Hepatocyte (in vitro differentiated cells): ENCODE measurements around the gene SLC22A7. TPM values are rescaled to one million over a fixed set of nuclear protein-coding genes. Genes with fewer than 3 reads are reported as not detected.
"Not testable (repeated sequence)": the region's sequence is repeated elsewhere in the genome, so short reads cannot be mapped to it uniquely, and the experiment has no call there.

Experiments
- DNase-seq: peaks from one replicate; pipeline ENCODE4 v3.0.0-alpha.2; 2016; ENCODE audit warnings: low spot score
- H2AFZ ChIP-seq: fragments of 200-600 bp; sonication (generic); 2 replicates; pipeline ENCODE4 v1.6.0; 2016; ENCODE audit warnings: antibody characterized with exemption, mild to moderate bottlenecking
- H3K27ac ChIP-seq: fragments of 200-600 bp; sonication (generic); 2 replicates; pipeline ENCODE4 v1.5.1; 2016; ENCODE audit warnings: mild to moderate bottlenecking
- H3K27me3 ChIP-seq: fragments of 200-600 bp; sonication (generic); 2 replicates; pipeline ENCODE4 v1.6.1; 2016
- H3K36me3 ChIP-seq: fragments of 200-600 bp; sonication (generic); replicated peaks from 2 replicates; pipeline ENCODE4 v1.5.1; 2016; ENCODE audit warnings: low read depth; ENCODE audit not compliant: insufficient read depth
- H3K4me1 ChIP-seq: fragments of 200-600 bp; sonication (generic); 2 replicates; pipeline ENCODE4 v1.5.1; 2016; ENCODE audit warnings: mild to moderate bottlenecking, moderate library complexity; ENCODE audit not compliant: insufficient read depth
- H3K4me2 ChIP-seq: fragments of 200-600 bp; sonication (generic); 2 replicates; pipeline ENCODE4 v1.6.0; 2016
- H3K4me3 ChIP-seq: fragments of 200-600 bp; sonication (generic); 2 replicates; pipeline ENCODE4 v1.5.1; 2016; ENCODE audit warnings: mild to moderate bottlenecking
- H3K79me2 ChIP-seq: fragments of 200-600 bp; sonication (generic); 2 replicates; pipeline ENCODE4 v1.6.0; 2017; ENCODE audit warnings: mild to moderate bottlenecking
- H3K9me2 ChIP-seq: fragments of 200-600 bp; sonication (generic); replicated peaks from 2 replicates; pipeline ENCODE4 v1.6.0; 2017; ENCODE audit warnings: mild to moderate bottlenecking; ENCODE audit not compliant: insufficient read depth
- H3K9me3 ChIP-seq: fragments of 200-600 bp; sonication (generic); 2 replicates; pipeline ENCODE4 v1.5.1; 2016; ENCODE audit warnings: low read depth, mild to moderate bottlenecking
- H4K20me1 ChIP-seq: fragments of 200-600 bp; sonication (generic); 2 replicates; pipeline ENCODE4 v1.6.0; 2016; ENCODE audit warnings: mild to moderate bottlenecking; ENCODE audit not compliant: insufficient read depth, poor library complexity, severe bottlenecking
- EZH2 ChIP-seq: fragments of 200-600 bp; sonication (generic); IDR thresholded peaks from 2 replicates; pipeline ENCODE4 v1.6.1; 2016; ENCODE audit warnings: antibody characterized with exemption, mild to moderate bottlenecking, borderline replicate concordance
- EZH2phosphoT487 ChIP-seq: fragments of 200-600 bp; sonication (generic); IDR thresholded peaks from one replicate; pipeline ENCODE4 v1.6.1; 2018; ENCODE audit warnings: antibody characterized with exemption, mild to moderate bottlenecking, low read depth, moderate library complexity; ENCODE audit not compliant: unreplicated experiment, severe bottlenecking
- WGBS: methylation state at CpG from one replicate; pipeline ENCODE4 v1.1.6; 2016; ENCODE audit warnings: low lambda C conversion rate; ENCODE audit errors: missing lambda C conversion rate; 5-methylcytosine and 5-hydroxymethylcytosine counted together
- polyA plus RNA-seq: library from polyadenylated mRNA; unstranded; fragments of >200 nt; fragmentation: Nextera tagmentation; extraction: Ambion mirVana; gene quantifications from 2 replicates; pipeline ENCODE4 v1.2.1, GENCODE V29; 2016
- small RNA-seq: library from RNA; depleted of rRNA; stranded (forward); fragments of <200 nt; gene quantifications from one replicate; pipeline ENCODE3, GENCODE V24; 2014
- total RNA-seq: library from RNA; depleted of rRNA; stranded (reverse); fragments of >200 nt; gene quantifications from 2 replicates; pipeline ENCODE4 v1.2.3, GENCODE V29; 2014
- TF ChIP-seq, protein P1 (sequence below): fragments of 200-600 bp; sonication (generic); IDR thresholded peaks from 2 replicates; pipeline ENCODE4 v1.5.1; 2016; ENCODE audit warnings: antibody characterized with exemption, mild to moderate bottlenecking; ENCODE audit not compliant: poor library complexity

SLC22A7 gene
- total and polyA plus RNA-seq, 2 experiments from 2014 or later = 31.5 to 40.1 TPM

DNA sequence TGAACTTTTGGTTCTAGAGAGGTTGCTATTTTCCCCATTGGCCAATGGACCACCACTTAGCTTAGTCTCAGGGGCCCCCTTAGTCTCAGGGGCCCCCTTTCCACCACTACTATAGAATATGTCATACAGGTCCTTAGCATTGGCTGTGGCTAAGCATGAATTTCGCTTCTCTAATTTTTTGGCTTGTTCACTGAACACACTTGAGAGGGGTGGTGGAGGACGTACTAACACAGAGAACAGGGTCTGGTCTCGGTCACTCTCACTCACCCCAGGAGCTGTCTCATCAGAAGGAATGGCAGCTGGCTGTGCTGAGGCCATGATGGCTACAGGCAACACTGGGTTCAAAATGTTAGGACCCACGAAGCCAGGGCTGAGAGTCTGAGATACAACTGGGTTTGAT, 41.1 kb downstream of the SLC22A7 start:
- Histone ChIP-seq H3K4me1 (peaks cover 6% of the 10 kb centered on the region), H3K27me3 (no peaks in the 10 kb centered on the region), H3K9me2 (no peaks in the 10 kb centered on the region), H3K4me2 (no peak overlapping the region), H3K36me3 (no peaks in the 10 kb centered on the region), H2AFZ (no peak overlapping the region), H3K4me3 (no peak overlapping the region), H3K9me3 (no peaks in the 10 kb centered on the region), H3K27ac (no peak overlapping the region), H4K20me1 (no peaks in the 10 kb centered on the region), H3K79me2 (no peaks in the 10 kb centered on the region)
- no peak for DNase-seq
- WGBS = 95% methylated on average over 4 of the region's 4 CpGs
- TF ChIP-seq EZH2phosphoT487 (no peak), EZH2 (no peak)

DNA sequence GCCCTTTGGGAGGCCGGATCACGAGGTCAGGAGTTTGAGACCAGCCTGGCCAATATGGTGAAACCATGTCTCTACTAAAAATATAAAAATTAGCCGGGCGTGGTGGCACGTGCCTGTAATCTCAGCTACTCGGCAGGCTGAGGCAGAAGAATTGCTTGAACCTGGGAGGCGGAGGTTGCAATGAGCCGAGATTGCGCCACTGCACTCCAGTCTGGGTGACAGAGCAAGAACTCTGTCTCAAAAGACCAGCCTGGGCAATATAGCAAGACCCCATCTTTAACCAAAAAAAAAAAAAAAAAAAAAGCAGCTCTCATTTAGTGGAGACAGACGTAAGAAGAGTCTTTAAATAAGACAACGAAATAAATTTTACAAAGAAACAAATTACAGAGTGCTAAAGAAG, 48.2 kb downstream of the SLC22A7 start:
- not testable (repeated sequence) for H4K20me1 ChIP-seq, H3K36me3 ChIP-seq, H3K27ac ChIP-seq, H3K4me3 ChIP-seq, H3K79me2 ChIP-seq, H3K27me3 ChIP-seq, H2AFZ ChIP-seq, H3K9me3 ChIP-seq, H3K9me2 ChIP-seq, H3K4me1 ChIP-seq, DNase-seq, H3K4me2 ChIP-seq
- 99% methylated on average over 11 of the region's 11 CpGs for WGBS

DNA sequence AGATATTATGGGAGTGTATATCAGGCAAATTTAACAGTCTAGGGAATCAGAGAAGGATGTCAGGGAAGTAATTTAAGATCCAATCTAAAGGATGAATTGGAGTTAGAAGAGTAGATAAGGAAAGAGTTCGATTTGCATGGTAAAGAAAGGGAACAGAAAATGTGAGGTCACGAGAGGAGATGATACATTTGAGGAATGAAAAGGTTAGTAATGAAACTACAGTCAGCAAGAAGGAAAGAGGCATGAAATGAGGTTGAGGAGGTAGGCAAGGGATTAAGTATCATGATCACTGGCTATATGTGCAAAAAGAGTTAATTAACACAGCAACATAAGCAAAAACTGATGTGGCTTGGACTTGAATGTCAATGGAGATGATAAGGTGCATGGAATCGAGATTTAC, 49.0 kb downstream of the SLC22A7 start:
- no peak overlapping the region for H3K4me3 ChIP-seq
- no peak overlapping the region for H3K4me2 ChIP-seq
- no peaks in the 10 kb centered on the region for H3K4me1 ChIP-seq
- H3K9me3 ChIP-seq = no peaks in the 10 kb centered on the region
- no peaks in the 10 kb centered on the region for H3K27me3 ChIP-seq
- H3K79me2 ChIP-seq = no peaks in the 10 kb centered on the region
- no peaks in the 10 kb centered on the region for H4K20me1 ChIP-seq
- H2AFZ ChIP-seq = no peak overlapping the region
- H3K36me3 ChIP-seq = no peaks in the 10 kb centered on the region
- 89% methylated on average over 3 of the region's 3 CpGs for WGBS
- H3K9me2 ChIP-seq = no peaks in the 10 kb centered on the region
- DNase-seq = no peak
- no peak overlapping the region for H3K27ac ChIP-seq
- TF ChIP-seq, protein P1, sequence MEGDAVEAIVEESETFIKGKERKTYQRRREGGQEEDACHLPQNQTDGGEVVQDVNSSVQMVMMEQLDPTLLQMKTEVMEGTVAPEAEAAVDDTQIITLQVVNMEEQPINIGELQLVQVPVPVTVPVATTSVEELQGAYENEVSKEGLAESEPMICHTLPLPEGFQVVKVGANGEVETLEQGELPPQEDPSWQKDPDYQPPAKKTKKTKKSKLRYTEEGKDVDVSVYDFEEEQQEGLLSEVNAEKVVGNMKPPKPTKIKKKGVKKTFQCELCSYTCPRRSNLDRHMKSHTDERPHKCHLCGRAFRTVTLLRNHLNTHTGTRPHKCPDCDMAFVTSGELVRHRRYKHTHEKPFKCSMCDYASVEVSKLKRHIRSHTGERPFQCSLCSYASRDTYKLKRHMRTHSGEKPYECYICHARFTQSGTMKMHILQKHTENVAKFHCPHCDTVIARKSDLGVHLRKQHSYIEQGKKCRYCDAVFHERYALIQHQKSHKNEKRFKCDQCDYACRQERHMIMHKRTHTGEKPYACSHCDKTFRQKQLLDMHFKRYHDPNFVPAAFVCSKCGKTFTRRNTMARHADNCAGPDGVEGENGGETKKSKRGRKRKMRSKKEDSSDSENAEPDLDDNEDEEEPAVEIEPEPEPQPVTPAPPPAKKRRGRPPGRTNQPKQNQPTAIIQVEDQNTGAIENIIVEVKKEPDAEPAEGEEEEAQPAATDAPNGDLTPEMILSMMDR = no peak
- no peak for TF ChIP-seq EZH2
- no peak for TF ChIP-seq EZH2phosphoT487

DNA sequence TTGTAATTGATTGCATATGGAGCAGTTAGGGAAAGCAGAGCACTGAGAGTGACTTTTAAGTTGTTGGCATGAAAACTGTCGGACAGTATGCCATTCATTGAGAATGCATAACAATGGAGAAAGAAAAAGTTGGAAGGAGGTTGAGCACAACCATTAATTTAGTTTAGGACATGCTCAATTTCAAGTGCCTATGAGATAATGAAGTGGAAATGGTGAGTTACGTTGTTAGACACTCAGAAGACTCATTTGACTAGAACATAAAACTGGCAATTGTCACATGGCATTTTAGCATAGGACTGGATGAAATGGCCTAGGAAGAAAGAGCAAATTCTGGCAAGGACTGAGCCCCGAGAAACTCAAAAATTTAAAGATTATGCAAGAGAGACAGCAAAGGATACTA, 49.4 kb downstream of the SLC22A7 start:
- 93% methylated on average over 3 of the region's 3 CpGs for WGBS
- Histone ChIP-seq H3K27me3 (no peaks in the 10 kb centered on the region), H3K9me3 (no peaks in the 10 kb centered on the region), H3K36me3 (no peaks in the 10 kb centered on the region), H3K4me2 (no peak overlapping the region), H3K4me3 (no peak overlapping the region), H3K27ac (no peak overlapping the region), H2AFZ (no peak overlapping the region), H3K4me1 (no peaks in the 10 kb centered on the region), H3K9me2 (no peaks in the 10 kb centered on the region), H3K79me2 (no peaks in the 10 kb centered on the region), H4K20me1 (no peaks in the 10 kb centered on the region)
- no peak for DNase-seq
- TF ChIP-seq EZH2phosphoT487 = no peak
- TF ChIP-seq, protein P1 = no peak
- no peak for TF ChIP-seq EZH2

DNA sequence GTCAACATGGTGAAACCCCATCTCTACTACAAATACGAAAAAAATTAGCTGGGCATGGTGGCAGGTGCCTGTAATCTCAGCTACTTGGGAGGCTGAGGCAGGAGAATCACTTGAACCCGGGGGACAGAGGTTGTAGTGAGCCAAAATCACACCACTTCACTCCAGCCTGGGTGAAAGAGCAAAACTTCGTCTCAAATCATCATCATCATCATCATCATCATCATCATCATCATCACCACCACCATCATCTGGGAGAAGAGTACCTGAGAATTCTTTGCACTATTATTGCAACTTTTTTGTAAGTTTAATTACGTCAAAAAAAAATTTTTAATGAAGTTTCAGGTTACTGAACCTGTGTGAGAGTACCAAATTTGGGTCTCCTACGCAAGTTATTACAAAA, 53.9 kb downstream of the SLC22A7 start:
- not testable (repeated sequence) for H3K36me3 ChIP-seq, H3K27me3 ChIP-seq, H3K9me2 ChIP-seq, DNase-seq, H3K79me2 ChIP-seq, H3K9me3 ChIP-seq, H3K27ac ChIP-seq, H3K4me3 ChIP-seq, H4K20me1 ChIP-seq, H3K4me1 ChIP-seq, H3K4me2 ChIP-seq, H2AFZ ChIP-seq
- WGBS = 97% methylated on average over 5 of the region's 5 CpGs

Small RNA genes within 50 kb of the gene (small RNA-seq; reads per million reads assigned to genes)
- not detected for gene RPL12P47

Other genes starting within 250 kb of the SLC22A7 start
- 46.1 and 58.2 TPM in 2 replicates for gene CUL7, start 244.4 kb upstream of the SLC22A7 start, total RNA-seq
- gene CUL7, start 244.4 kb upstream of the SLC22A7 start, polyA plus RNA-seq = 39.2 and 46.4 TPM in 2 replicates
- 24.7 and 28.8 TPM in 2 replicates for gene MRPL2, start 238.8 kb upstream of the SLC22A7 start, total RNA-seq
- 68.4 and 81.8 TPM in 2 replicates for gene MRPL2, start 238.8 kb upstream of the SLC22A7 start, polyA plus RNA-seq
- gene KLC4, start 238.6 kb upstream of the SLC22A7 start, total RNA-seq = 73.4 and 73.5 TPM in 2 replicates
- 67.5 and 68.9 TPM in 2 replicates for gene KLC4, start 238.6 kb upstream of the SLC22A7 start, polyA plus RNA-seq
- gene PTK7, start 221.9 kb upstream of the SLC22A7 start, total RNA-seq = 108 and 127 TPM in 2 replicates
- 159 and 162 TPM in 2 replicates for gene PTK7, start 221.9 kb upstream of the SLC22A7 start, polyA plus RNA-seq
- 19.1 and 22.0 TPM in 2 replicates for gene SRF, start 127.0 kb upstream of the SLC22A7 start, total RNA-seq
- 7.4 and 9.3 TPM in 2 replicates for gene SRF, start 127.0 kb upstream of the SLC22A7 start, polyA plus RNA-seq
- gene CUL9, start 116.1 kb upstream of the SLC22A7 start, total RNA-seq = 13.4 and 26.2 TPM in 2 replicates
- gene CUL9, start 116.1 kb upstream of the SLC22A7 start, polyA plus RNA-seq = 20.1 and 22.3 TPM in 2 replicates
- 105 and 124 TPM in 2 replicates for gene DNPH1, start 68.8 kb upstream of the SLC22A7 start, total RNA-seq
- gene DNPH1, start 68.8 kb upstream of the SLC22A7 start, polyA plus RNA-seq = 136 and 153 TPM in 2 replicates
- 0.36 and 1.1 TPM in 2 replicates for gene TTBK1, start 54.8 kb upstream of the SLC22A7 start, total RNA-seq
- 0.34 and 0.52 TPM in 2 replicates for gene TTBK1, start 54.8 kb upstream of the SLC22A7 start, polyA plus RNA-seq
- 0.80 and 1.6 TPM in 2 replicates for gene CRIP3, start 10.6 kb downstream of the SLC22A7 start, total RNA-seq
- 1.0 and 1.5 TPM in 2 replicates for gene CRIP3, start 10.6 kb downstream of the SLC22A7 start, polyA plus RNA-seq
- 13.4 and 14.4 TPM in 2 replicates for gene ZNF318, start 71.4 kb downstream of the SLC22A7 start, total RNA-seq
- 6.4 and 6.9 TPM in 2 replicates for gene ZNF318, start 71.4 kb downstream of the SLC22A7 start, polyA plus RNA-seq
- 16.7 and 17.6 TPM in 2 replicates for gene ABCC10, start 129.3 kb downstream of the SLC22A7 start, total RNA-seq
- 33.3 and 41.3 TPM in 2 replicates for gene ABCC10, start 129.3 kb downstream of the SLC22A7 start, polyA plus RNA-seq
- gene DLK2, start 157.3 kb downstream of the SLC22A7 start, total RNA-seq = 0.33 and 0.60 TPM in 2 replicates
- 1.8 and 2.1 TPM in 2 replicates for gene DLK2, start 157.3 kb downstream of the SLC22A7 start, polyA plus RNA-seq
- 14.6 and 16.4 TPM in 2 replicates for gene TJAP1, start 179.3 kb downstream of the SLC22A7 start, total RNA-seq
- 10.3 and 13.8 TPM in 2 replicates for gene TJAP1, start 179.3 kb downstream of the SLC22A7 start, polyA plus RNA-seq
- gene LRRC73, start 212.1 kb downstream of the SLC22A7 start, total RNA-seq = 0.28 TPM in 1 of 2 replicates, not detected in the other
- gene LRRC73, start 212.1 kb downstream of the SLC22A7 start, polyA plus RNA-seq = 0.07 and 0.22 TPM in 2 replicates
- gene YIPF3, start 218.7 kb downstream of the SLC22A7 start, total RNA-seq = 179 and 198 TPM in 2 replicates
- gene YIPF3, start 218.7 kb downstream of the SLC22A7 start, polyA plus RNA-seq = 163 and 166 TPM in 2 replicates
- 26.1 and 37.7 TPM in 2 replicates for gene POLR1C, start 218.8 kb downstream of the SLC22A7 start, total RNA-seq
- gene POLR1C, start 218.8 kb downstream of the SLC22A7 start, polyA plus RNA-seq = 33.7 and 36.2 TPM in 2 replicates